Measurements from ENCODE around the gene MMRN1. TPM values are rescaled to one million over a fixed set of nuclear protein-coding genes. Genes with fewer than 3 reads are reported as not detected.
A peak's percentile ranks its signal among the peaks of the same experiment; 100 is the strongest.

MMRN1 gene
- polyA plus RNA-seq, 1 donor (not counting 4 experiments of a cell fraction or from before 2014, with no cell fraction given) = not detected

DNA sequence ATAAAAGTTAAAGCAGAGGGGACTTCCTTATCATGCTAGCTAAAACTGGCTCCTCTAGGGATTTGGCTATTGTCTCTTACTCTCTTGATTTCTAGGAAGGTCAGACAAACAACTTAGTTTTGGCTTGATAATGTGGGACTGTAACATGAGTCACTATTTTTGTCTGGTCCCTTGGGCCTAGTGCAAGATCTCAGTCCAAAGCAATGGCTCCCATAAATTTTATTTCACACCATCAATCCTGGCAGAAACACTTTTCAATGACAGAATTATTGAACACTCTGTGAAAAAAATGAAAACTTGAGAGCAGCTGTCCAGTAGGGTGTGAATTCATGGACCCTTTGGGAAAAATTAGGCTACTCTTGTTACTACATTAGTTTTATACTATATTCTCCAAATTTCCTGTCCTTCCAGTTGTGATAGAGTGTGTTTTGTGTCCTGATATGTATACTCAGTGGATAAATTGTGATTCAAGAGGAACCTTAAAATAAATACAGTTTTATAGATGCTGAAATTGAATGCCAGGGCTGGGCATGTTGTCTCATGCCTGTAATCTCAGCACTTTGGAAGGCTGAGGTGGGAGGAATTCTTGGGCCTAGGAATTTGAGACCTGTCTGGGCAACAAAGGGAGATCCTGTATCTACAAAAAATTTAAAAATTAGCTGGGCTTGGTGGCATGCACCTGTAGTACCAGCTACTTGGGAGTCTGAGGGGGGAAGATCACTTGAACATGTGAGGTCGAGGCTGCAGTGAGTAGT, 46.9 kb upstream of the MMRN1 start:
- no peaks in the 10 kb centered on the region for H4K20me1 ChIP-seq (ENCODE audit: control insufficient read depth, extremely low read depth, insufficient read depth, low read length)
- H3K4me3 ChIP-seq (ENCODE audit: control insufficient read depth in 2 of 3, extremely low read depth in 1 of 3, insufficient read depth in 2 of 3, low read depth in 1 of 3, low read length in 3 of 3) = peak overlapping the region in 1 of 3 experiments; percentile 26
- no peaks in the 10 kb centered on the region for H3K9me1 ChIP-seq (ENCODE audit: control insufficient read depth, extremely low read depth, insufficient read depth, low read length)
- TF ChIP-seq, protein P1, sequence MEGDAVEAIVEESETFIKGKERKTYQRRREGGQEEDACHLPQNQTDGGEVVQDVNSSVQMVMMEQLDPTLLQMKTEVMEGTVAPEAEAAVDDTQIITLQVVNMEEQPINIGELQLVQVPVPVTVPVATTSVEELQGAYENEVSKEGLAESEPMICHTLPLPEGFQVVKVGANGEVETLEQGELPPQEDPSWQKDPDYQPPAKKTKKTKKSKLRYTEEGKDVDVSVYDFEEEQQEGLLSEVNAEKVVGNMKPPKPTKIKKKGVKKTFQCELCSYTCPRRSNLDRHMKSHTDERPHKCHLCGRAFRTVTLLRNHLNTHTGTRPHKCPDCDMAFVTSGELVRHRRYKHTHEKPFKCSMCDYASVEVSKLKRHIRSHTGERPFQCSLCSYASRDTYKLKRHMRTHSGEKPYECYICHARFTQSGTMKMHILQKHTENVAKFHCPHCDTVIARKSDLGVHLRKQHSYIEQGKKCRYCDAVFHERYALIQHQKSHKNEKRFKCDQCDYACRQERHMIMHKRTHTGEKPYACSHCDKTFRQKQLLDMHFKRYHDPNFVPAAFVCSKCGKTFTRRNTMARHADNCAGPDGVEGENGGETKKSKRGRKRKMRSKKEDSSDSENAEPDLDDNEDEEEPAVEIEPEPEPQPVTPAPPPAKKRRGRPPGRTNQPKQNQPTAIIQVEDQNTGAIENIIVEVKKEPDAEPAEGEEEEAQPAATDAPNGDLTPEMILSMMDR (optimal IDR thresholded peaks at IDR 0.05 in 1 of 3, IDR thresholded peaks at IDR 0.05 in 1 of 3, conservative IDR thresholded peaks at IDR 0.05 in 1 of 3; ENCODE audit: extremely low read depth in 1 of 3, insufficient read depth in 2 of 3, low read length in 3 of 3) = no peak
- no peak for TF ChIP-seq EZH2 (IDR thresholded peaks at IDR 0.05; ENCODE audit: low read length)
- dilution Hi-C loops (cut with MboI; ENCODE audit: extremely low pct_ligation_motif_present, low sequenced_read_pairs) = no loop called here
- no peaks in the 10 kb centered on the region for H3K27me3 ChIP-seq (ENCODE audit: control insufficient read depth, extremely low read depth, insufficient read depth, low read length)
- peaks cover 5% of the 10 kb centered on the region for H3K9me3 ChIP-seq (ENCODE audit: control insufficient read depth, low read depth, low read length)
- no peaks in the 10 kb centered on the region for H3K79me2 ChIP-seq (ENCODE audit: control insufficient read depth, insufficient read depth, low read length)
- peak overlapping the region; percentile 48 for H3K27ac ChIP-seq (ENCODE audit: control insufficient read depth, insufficient read depth, low read length)
- no peak overlapping the region for H3K9ac ChIP-seq (ENCODE audit: control insufficient read depth, extremely low read depth, insufficient read depth, low read length)
- DNase-seq (ENCODE audit: low read depth, low spot score) (peak; percentile 21), FAIRE-seq (peak; percentile 81)
- H2AFZ ChIP-seq (ENCODE audit: control insufficient read depth, low read length) = peak overlapping the region; percentile 62
- H3K4me2 ChIP-seq (ENCODE audit: control insufficient read depth, extremely low read depth, insufficient read depth, low read depth, low read length) = peak overlapping the region; percentile 49
- no peaks in the 10 kb centered on the region for H3K36me3 ChIP-seq (ENCODE audit: control insufficient read depth in 2 of 2, extremely low read depth in 1 of 2, insufficient read depth in 2 of 2, low read length in 2 of 2)
- peaks cover 14% of the 10 kb centered on the region for H3K4me1 ChIP-seq (ENCODE audit: control insufficient read depth, extremely low read depth, insufficient read depth, low read length)

DNA sequence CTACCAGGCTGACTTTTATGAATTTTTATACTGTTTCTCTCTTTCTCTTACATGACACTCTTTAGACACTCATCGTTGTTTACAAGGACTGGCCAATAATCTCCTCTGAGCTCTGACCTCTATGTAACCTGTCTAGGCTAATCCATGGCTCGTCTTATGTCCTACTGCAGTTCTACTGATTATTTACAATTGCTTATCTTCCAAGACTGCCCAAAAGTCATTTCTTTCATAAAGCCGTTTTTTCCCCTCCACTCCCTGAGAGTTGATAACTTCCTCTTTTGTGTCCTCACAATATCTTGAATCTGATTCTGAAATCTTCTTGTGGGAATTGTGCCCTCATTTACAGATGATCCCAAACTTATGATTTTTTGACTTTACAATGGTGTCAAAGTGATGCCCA, 39.4 kb upstream of the MMRN1 start:
- H3K4me2 ChIP-seq (ENCODE audit: control insufficient read depth, extremely low read depth, insufficient read depth, low read depth, low read length) = no peak overlapping the region
- no peaks in the 10 kb centered on the region for H3K36me3 ChIP-seq (ENCODE audit: control insufficient read depth in 2 of 2, extremely low read depth in 1 of 2, insufficient read depth in 2 of 2, low read length in 2 of 2)
- H3K4me1 ChIP-seq (ENCODE audit: control insufficient read depth, extremely low read depth, insufficient read depth, low read length) = no peaks in the 10 kb centered on the region
- no peak overlapping the region for H3K4me3 ChIP-seq (ENCODE audit: control insufficient read depth in 2 of 3, extremely low read depth in 1 of 3, insufficient read depth in 2 of 3, low read depth in 1 of 3, low read length in 3 of 3)
- no peak overlapping the region for H3K9ac ChIP-seq (ENCODE audit: control insufficient read depth, extremely low read depth, insufficient read depth, low read length)
- H3K27ac ChIP-seq (ENCODE audit: control insufficient read depth, insufficient read depth, low read length) = no peak overlapping the region
- peaks cover 2% of the 10 kb centered on the region for H3K9me3 ChIP-seq (ENCODE audit: control insufficient read depth, low read depth, low read length)
- H2AFZ ChIP-seq (ENCODE audit: control insufficient read depth, low read length) = no peak overlapping the region
- H3K9me1 ChIP-seq (ENCODE audit: control insufficient read depth, extremely low read depth, insufficient read depth, low read length) = no peaks in the 10 kb centered on the region
- H3K27me3 ChIP-seq (ENCODE audit: control insufficient read depth, extremely low read depth, insufficient read depth, low read length) = no peaks in the 10 kb centered on the region
- TF ChIP-seq, protein P1 (optimal IDR thresholded peaks at IDR 0.05 in 1 of 3, IDR thresholded peaks at IDR 0.05 in 1 of 3, conservative IDR thresholded peaks at IDR 0.05 in 1 of 3; ENCODE audit: extremely low read depth in 1 of 3, insufficient read depth in 2 of 3, low read length in 3 of 3) = no peak
- TF ChIP-seq EZH2 (IDR thresholded peaks at IDR 0.05; ENCODE audit: low read length) = no peak
- H4K20me1 ChIP-seq (ENCODE audit: control insufficient read depth, extremely low read depth, insufficient read depth, low read length) = no peaks in the 10 kb centered on the region
- no peaks in the 10 kb centered on the region for H3K79me2 ChIP-seq (ENCODE audit: control insufficient read depth, insufficient read depth, low read length)
- no peak for FAIRE-seq
- dilution Hi-C loops (cut with MboI; ENCODE audit: extremely low pct_ligation_motif_present, low sequenced_read_pairs) = no loop called here
- no peak for DNase-seq (ENCODE audit: low read depth, low spot score)
